ENCODE data around the gene CEP57L1.
"Not testable (repeated sequence)": the region's sequence is repeated elsewhere in the genome, so short reads cannot be mapped to it uniquely, and the experiment has no call there.

- not testable (repeated sequence) for TF ChIP-seq EZH2phosphoT487 (IDR thresholded peaks at IDR 0.05; ENCODE audit: low read depth, severe bottlenecking, unreplicated experiment); CTCF (IDR thresholded peaks at IDR 0.05; ENCODE audit: poor library complexity); EZH2 (IDR thresholded peaks at IDR 0.05; ENCODE audit: borderline replicate concordance)
Observed at GRCh38 chr6:109112663-109113062, 17.4 kb downstream of the CEP57L1 start.
